GM21737 (cell line): ENCODE measurements around the gene RAB18.
"Not testable (repeated sequence)": the region's sequence is repeated elsewhere in the genome, so short reads cannot be mapped to it uniquely, and the experiment has no call there.

Experiments
- ATAC-seq: cut with Tn5 transposase; IDR thresholded peaks from one replicate; pipeline ENCODE4 v1.9.1; 2021; ENCODE audit warnings: mild to moderate bottlenecking, moderate library complexity; ENCODE audit not compliant: unreplicated experiment

RAB18 gene

DNA sequence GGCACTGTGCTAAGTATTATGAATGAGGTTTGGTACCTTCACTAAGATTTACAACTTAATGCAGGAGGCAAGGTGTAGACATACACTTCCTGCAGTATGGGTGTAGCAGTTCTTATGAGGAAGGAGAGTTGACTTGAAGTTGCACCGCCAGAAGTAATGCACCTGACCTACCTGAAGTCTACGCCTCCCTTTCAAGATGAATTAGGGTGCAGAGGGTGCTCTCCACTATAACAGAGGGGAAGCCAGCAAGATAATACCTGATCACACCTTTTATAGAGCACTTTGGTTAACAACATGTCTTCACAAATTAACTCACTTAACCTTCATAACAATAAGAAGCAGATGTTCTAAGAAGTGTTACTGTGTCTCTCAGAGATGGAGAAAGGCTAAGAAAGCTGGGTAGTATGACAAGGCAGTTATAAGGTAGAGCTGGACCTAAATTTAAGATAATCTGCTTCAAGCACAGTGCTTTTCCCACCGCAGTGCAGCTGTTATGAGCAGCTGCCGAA, 552 bp upstream of the RAB18 start:
- no peak for ATAC-seq

DNA sequence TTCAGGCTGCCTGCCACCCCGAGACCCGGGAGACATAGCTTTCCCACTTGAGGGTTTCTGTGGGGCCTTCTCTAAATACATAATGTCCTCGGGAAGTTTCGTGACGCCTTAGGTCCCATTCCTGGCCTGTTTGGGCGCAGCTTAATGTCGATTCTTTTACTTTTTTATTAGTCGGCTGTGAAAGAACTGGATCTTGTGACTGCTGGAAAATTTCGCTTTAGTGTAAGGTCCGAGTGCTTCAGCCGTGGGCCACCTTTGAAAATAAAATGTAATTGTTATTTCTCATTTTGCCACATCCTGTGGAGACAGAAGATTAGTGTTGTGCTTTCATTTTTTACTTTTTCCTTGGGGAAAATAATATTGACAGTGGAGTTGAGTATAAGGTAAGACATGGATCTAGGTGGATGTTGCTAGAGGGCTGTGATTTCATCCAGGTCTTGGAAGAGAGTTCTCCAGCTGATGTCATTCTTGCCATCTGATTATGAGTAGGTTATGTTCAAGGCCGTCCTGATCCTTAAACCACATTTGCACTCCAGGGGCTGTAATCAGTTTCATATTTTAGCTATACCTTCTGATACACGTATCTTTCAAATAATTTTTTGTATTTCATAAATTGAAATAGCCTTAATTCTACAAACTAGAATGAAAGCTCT, 830 bp downstream of the RAB18 start:
- ATAC-seq, result no peak

- ATAC-seq, result not testable (repeated sequence)
Measured at GRCh38 chr10:27505537-27505936, 1.4 kb downstream of the RAB18 start.

- ATAC-seq, result no peak
Measured at GRCh38 chr10:27506280-27506679, 2.2 kb downstream of the RAB18 start.

DNA sequence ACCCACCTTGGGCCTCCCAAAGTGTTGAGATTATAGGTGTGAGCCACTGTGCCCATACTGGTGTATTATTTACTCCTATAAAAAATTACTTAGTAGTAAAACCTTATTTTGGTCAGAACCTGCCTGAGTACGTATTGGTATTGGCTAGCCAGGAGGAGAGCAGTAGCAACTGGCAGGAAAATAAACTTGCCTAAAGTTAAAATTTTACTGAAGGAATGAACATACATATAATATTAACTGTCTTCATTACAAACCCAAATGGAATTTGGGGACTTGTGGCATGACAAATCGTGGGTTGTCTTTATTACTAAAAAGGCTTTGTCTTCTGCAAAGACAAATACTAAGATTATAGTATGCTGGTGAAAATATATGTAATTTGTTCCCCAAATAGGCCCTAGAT, 8.4 kb downstream of the RAB18 start:
- no peak for ATAC-seq

DNA sequence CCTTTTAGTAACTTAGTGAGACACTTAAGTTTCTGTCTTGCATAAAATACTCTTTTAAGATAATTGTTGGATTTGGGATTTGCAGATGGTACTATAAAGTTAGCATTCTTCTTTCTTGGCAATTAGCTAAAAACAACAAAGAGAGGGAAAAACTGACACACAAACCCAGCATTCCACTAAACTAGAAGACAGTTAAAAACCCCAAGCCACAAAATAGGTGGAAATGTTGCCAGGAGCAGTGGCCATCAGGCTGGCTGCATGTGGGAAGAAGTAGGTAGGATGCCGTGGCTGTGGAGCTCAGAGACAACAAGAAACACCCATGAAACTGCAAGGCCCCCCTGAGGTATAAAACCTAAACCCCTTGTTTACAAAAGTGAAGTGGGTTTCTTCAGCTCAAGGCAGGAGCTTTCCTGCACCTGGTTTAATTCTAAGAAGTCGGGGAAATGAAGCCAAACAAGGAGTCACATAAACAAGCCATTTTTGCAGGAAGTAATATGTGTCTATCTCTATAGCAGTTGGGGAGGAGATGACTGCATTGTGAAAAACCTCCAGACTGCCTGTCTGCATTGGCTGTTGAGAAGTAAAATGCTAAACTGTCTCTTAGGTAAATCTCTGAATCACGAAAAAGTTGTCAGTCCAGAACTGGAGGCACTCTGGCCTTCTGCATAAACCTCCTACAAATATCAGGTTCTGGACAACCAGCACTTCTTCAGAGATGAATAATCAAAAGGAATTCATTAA, 9.5 kb downstream of the RAB18 start:
- no peak for ATAC-seq

DNA sequence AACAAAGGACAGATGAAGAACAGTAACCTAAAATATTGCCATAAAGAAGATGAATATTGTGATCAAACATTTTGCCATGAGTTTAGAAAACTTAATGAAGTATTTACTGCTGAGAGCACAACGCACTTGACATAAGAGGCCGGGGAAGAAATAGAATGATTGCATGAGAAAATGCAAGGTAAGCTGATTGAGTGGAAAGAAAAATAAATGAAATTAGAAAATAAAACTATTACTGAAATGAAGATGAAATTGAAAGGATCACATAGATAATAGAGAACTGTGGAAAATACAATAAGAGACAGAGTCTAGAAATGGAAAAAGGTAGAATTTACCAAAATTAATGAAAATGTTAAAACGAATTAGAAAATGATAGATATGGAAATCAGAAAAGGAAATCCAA, 10.1 kb downstream of the RAB18 start:
- ATAC-seq, result no peak

- ATAC-seq, result no peak
Measured at GRCh38 chr10:27518261-27518660, 14.2 kb downstream of the RAB18 start.

- ATAC-seq, result no peak
Measured at GRCh38 chr10:27525819-27526218, 21.7 kb downstream of the RAB18 start.

GRCh38 chr10:27526242-27526641, 22.1 kb downstream of the RAB18 start:
- no peak for ATAC-seq

GRCh38 chr10:27527666-27528295, 23.7 kb downstream of the RAB18 start:
- ATAC-seq, result no peak

DNA sequence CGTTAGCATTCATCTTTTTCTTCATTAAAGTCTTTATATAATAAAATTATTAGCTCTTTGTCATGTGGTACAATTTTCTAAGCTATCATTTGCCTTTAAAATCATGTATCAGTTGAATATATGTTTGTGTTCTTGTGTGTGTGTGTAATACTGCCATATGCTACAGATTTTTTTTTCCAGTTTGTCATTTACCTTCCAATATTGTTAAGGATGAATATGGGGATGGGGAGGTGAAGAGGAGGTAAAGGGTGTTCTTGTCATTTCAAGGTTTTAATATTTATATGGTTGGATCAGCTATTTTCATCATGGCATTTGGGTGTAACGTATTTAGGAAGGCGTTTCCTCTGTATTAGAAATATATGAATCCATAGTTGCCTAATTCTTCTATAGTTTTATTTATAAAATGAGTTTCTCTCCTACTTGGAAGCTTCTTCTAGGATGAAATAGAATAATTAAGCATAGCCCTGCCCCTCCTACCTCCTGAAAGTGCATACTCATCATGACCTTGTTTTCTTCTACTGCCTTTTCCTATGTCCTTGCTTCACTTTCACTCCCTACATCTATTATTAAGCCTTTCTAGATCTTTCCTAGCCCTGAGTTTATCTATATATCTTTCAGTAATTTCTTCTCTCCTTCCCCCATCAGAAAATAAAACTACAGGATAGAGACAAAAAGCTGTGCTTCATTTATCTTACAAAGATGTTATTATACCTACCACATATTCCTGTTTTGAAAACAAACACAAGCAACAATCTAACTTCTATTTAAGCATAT, 25.1 kb downstream of the RAB18 start:
- no peak for ATAC-seq

DNA sequence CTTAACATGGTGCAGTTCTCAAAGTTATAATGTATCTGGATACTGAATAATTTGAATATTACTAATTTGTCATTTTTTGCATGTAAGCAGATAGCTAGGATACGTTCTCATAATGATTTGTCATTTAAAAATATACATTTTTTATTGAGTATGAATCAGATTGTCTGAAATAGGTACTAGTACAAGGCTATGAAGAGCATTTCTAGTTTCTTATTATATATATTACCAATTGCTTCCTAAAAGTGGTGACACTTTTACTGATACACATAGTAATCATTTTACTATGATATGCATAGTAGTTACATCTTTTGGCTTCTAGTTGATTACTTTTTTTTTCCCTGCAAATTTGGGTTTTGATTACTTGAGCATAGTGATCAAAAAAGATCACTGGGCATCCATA, 26.4 kb downstream of the RAB18 start:
- ATAC-seq, result no peak

DNA sequence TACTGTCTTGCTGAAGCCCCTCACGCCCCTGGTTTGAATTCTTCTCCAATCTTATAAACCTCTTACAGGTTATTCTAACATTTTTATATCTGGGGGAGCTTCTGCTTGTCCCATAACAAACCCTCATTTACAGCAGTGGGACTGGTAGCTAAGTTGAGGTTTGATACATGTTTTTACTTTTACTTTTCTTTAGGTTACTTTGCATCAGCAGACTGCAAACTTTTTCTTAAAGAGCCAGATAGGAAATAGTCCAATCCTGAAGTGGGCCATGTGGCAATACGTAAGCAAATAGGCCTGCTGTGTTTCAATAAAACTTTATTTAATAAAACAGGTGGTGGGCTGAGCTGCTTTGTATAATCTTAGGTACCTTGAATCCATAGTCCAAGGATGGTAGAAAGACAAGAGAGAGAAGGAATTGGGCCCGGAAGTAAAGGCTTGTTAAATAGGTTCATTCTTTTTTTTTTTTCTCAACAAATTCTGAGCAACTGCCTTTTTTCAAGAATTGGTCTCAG, 27.3 kb downstream of the RAB18 start:
- ATAC-seq, result no peak

DNA sequence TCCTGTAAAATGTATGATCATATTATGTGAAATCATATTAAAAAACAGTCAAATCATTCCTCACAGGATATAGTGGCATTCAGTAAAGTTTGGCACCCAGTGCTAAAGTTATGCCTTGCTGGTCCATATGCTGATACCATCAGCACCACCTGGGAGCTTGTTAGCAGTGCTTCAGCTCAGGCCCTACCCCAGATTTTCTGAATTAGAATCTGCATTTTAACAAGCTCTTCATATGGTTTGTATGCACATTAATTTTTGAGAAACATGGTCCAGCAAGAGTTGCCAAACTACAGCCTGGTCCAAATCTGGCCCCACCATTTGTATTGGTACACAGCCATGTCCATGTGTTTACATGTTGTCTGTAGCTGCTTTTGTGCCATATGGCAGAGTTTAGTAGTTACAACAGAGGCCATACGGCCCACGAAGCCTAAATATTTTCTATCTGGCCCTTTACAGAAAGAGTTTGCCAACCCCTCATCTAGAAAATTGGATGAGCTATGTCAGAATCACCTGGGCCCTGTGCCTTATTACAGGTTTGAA, 30.1 kb downstream of the RAB18 start:
- no peak for ATAC-seq

GRCh38 chr10:27535317-27535716, 31.2 kb downstream of the RAB18 start:
- ATAC-seq, result no peak

DNA sequence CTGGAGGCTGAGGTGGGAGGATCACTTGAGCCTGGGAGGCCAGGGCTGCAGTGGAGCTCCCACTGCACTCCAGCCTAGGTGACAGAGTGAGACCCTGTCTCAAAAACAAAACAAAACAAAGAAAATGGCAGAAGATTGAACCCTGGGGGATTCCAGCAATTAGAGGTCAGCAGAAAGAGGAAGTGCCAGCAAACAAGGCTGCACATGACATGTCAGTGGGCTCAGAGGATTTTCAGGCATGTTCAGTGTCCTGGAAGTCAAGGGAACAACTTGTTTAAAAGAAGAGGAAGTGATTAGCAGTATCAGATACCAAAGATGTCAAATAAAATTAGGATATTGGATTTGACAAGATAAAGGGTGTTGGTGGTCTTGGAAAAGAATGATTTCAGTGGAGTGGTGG, 32.3 kb downstream of the RAB18 start:
- no peak for ATAC-seq

DNA sequence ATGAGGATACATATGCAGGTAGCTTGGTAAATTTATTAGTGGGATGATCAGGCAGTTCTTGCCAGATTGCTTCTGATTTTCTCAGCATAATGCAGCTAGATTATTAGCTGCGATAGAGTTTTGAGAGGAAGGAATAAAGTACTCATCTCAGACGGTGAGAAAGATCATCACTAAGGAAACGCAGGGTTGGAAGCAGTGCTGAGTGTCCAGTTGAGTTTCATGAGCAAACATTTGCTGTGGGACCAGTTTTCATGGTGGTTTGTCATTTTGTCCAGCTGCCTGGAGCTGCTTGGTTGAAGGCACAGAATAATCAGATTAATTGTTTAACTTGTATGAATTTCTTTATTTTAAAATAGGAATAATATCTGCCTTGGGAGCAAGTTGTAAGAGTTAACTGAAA, 33.1 kb downstream of the RAB18 start:
- ATAC-seq, result no peak

- ATAC-seq, result no peak
Measured at GRCh38 chr10:27537787-27538186, 33.7 kb downstream of the RAB18 start.

DNA sequence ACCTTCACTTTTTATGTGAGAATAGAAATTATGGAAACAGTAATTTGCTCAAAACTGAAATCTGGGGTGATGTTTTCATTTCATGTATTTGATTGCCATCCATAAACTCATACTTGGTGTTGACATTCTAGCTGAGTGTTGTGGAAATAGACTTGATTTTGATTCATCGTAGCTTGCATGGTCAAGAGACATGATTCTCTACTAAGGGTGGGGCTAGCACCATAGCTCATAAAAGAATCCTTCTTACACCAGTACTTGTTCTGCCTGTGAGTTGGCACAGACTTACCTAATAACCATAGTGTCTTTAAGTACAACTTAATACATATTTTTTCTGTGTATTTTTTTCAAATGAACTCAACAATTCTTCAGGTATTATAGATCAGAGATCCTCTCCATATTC, 36.6 kb downstream of the RAB18 start:
- ATAC-seq, result no peak
